GM19395 (cell line): ENCODE results near the gene SLC22A2.
"Not testable (repeated sequence)": the region's sequence is repeated elsewhere in the genome, so short reads cannot be mapped to it uniquely, and the experiment has no call there.

Source experiments
- ATAC-seq: cut with Tn5 transposase; IDR thresholded peaks from one replicate; pipeline ENCODE4 v1.9.1; 2021; ENCODE audit warnings: mild to moderate bottlenecking, moderate library complexity; ENCODE audit not compliant: unreplicated experiment

The SLC22A2 gene

GRCh38 chr6:160252073-160252813 lies 6.4 kb downstream of the SLC22A2 start:
- no peak for ATAC-seq

- ATAC-seq, result no peak
Measured at GRCh38 chr6:160249671-160250070, 8.9 kb downstream of the SLC22A2 start.

DNA sequence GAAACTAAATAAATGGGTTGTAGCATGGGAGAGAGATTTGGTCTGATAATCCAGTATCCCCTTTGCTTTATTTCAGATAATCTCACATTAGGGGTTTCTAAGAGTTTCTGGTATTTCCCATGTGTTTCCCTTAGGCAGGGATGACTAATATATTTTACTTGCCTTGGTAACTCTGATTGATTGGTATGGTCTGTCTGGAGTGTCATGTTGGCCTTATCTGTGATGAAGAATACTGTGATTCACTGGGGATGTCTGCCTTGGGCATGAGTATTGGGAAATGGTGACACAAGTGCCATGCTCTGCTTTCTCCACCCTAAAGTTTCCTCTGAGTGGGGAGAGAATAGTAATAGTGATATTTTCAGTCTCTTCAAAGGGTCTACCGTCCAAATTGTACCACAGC lies 10.1 kb downstream of the SLC22A2 start:
- no peak for ATAC-seq

DNA sequence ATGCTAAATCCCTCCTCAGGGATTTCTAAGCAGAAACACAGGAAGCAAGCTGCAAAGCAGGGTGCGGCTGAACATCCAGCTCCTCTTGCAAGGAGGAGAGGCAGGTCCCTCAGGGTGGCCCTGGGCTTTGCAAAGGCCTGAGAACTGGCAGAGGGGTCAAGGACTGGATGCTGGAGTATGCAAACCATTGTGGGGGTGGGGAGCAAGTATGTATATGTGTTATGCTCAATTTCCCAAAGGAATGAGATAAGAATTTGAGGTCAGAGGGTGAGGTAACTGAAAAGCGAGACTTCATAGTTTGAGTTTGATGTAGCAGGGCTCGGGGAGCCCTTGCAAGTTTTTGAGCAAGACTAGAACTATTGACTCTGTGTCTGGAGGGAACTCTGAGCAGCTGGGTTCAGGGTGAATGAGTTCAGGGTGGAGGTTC lies 11.2 kb downstream of the SLC22A2 start:
- ATAC-seq, result no peak

GRCh38 chr6:160240691-160241084 lies 17.9 kb downstream of the SLC22A2 start:
- ATAC-seq, result no peak

DNA sequence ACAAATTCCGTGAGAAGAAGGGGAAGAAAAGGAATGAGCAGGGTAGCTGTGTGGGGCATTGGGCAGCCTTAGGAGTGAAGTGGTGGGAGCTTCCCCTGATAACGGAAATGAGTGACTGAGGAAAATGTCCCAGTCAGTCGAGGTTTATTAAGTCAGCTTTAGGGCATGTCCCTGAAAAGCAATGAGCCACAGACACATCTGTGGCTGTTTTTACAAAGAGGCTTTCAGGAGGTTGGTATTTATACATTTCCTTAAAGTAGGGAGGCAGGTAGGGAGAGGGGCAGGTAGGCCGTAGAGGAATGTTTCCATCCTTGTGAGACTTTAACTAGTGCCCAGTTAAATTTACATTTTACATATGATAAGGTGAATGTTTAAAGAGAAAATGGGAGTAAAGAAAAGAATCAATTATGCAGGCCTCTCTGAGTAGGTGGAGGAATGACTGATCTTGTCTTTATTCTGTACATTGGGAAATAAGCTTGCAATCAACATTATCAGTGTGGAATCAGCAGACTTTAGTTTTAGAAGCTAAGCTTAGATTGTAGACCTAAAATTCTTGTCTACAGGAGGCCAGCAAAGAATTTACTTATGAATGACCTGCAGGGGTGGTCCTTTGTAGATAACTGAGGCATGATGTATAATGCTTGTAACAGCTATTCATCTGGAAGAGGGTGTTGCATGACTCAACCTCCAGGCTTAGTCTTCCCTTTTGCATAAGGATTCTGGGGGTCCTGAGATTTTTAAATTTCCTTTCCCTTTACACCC lies 18.5 kb downstream of the SLC22A2 start:
- ATAC-seq, result no peak

DNA sequence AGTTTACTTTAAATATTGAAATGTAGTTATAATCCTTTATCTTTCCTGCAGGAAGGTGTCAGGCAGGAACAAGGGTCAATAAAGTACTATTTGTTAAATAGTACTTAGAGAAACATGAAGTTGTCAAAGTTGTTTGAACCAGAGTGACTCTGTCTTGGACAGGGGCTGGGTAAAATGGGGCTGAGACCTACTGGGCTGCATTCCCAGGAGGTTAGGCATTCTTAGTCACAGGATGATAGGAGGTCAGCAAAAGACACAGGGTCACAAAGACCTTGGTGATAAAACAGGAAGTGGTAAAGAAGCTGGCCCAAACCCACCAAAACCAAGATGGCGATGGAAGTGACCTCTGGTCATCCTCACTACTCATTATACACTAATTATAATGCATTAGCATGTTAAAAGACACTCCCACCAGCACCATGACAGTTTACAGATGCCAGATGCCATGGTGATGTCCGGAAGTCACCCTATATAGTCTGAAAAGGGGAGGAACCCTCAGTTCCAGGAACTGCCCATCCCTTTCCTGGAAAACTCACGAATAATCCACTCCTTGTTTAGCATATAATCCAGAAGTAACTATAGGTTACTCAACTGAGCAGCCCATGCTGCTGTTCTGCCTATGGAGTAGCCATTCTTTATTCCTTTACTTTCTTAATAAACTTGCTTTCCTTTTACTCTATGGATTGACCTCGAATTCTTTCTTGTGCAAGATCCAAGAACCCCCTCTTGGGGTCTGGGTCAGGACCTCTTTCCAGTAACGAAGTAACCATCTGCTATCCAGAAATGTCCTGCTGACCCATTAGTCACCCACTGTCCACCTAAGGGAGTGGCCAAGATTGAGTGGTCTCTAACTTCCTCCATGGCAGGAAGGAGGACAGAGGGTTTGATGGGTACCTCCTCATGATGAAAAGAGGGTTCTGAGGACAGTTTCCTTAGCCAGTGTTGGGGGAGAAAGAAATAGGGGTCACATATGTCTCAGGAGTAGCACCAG lies 19.6 kb downstream of the SLC22A2 start:
- no peak for ATAC-seq

DNA sequence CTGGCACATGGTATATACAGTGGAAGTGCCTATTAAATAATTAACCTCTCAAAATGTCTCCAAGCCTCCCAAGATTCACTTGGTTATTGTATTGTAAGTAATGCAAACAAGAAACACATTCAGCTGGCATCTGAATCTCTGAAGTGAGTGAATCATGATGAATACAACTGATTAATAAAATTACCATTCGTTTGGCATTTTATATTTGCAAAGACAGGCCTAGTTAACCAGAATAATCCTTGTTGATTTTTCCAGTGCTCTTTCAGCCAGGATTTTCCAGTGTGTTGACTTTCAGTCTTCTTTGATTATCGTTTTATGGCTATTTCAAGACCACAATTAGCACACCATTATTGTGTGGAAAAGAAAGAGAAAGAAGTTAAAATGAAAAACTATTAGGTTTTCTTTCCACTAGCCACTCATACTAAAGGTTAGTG lies 20.3 kb downstream of the SLC22A2 start:
- ATAC-seq, result no peak

- ATAC-seq, result not testable (repeated sequence)
Measured at GRCh38 chr6:160237597-160238275, 20.9 kb downstream of the SLC22A2 start.

- not testable (repeated sequence) for ATAC-seq
Measured at GRCh38 chr6:160236235-160236872, 22.3 kb downstream of the SLC22A2 start.

DNA sequence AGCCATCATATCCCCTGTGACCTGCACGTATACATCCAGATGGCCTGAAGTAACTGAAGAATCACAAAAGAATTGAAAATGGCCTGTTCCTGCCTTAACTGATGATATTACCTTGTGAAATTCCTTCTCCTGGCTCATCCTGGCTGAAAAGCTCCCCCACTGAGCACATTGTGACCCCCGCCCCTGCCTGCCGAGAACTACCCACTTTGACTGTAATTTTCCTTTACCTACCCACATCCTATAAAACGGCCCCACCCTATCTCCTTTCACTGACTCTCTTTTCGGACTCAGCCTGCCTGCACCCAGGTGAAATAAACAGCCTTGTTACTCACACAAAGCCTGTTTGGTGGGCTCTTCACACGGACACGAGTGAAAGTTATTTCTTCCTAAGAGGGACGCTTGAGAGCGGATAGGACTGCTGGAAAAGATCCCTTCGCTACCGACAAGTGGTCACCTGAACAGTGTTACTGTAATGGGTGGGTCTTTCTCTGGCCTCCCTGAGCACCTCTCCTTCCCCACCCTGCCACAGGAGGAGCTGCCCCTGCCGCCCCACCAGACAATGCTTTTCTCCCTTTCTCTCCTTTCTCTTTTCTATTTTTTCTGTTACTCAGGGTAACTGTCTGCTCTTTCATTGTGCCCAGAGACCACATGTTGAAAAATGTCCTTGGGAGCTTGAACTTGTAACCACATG lies 24.5 kb downstream of the SLC22A2 start:
- ATAC-seq, result not testable (repeated sequence)

GRCh38 chr6:160227769-160228161 lies 30.9 kb downstream of the SLC22A2 start:
- no peak for ATAC-seq

DNA sequence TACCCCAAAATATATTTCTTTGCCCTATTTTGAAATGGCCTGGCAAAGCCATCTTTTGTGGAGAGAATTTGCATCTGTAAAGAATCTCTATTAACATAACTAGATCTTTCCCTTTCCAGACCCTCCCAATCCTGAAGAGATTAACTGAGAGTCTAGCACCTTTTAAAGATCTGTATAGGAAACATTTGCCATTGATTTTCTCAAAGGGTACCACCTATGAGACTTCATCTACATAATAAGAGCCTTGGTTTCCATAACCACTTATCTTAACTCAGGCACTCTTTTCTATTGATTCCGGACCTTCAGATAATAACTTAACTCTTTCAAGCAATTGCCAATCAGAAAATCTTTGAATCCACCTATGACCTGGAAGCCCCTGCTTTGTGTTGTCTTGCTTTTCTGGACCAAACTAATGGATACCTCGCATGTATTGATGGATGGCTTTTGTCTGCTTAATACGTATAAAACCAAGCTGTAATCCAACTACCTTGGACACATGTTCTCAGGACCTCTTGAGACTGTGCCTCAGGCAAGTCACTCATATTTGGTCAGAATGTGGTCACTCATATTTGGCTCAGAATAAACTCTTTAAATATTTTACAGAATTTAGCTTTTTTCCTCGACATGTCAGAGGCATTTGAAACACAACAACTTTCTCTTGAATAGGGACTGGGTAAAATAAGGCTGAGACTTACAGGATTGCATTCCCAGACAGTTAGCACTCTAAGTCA lies 31.4 kb downstream of the SLC22A2 start:
- ATAC-seq, result no peak

- ATAC-seq, result no peak
Measured at GRCh38 chr6:160226118-160226591, 32.5 kb downstream of the SLC22A2 start.

GRCh38 chr6:160224639-160225237 lies 33.9 kb downstream of the SLC22A2 start:
- no peak for ATAC-seq

- no peak for ATAC-seq
Measured at GRCh38 chr6:160222491-160222890, 36.1 kb downstream of the SLC22A2 start.

GRCh38 chr6:160221918-160222317 lies 36.7 kb downstream of the SLC22A2 start:
- no peak for ATAC-seq

DNA sequence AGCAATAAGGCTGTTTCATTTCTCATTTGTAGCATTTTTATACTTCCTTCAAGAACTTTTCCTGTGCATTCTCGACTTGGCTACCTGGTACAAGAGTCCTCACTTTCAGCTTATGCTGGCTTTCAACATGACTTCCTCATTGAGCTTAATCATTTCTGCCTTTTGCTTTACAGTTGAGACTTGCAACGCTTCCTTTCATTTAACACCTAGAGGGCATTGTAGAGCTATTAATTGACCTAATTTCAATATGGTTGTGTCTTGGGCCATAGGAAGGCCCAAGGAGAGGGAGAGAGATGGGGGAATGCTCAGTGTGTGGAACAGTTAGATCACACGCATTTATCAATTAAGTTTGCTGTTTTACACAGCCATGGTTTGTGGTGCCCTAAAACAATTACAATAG lies 37.2 kb downstream of the SLC22A2 start:
- no peak for ATAC-seq
